PC-3 (cell line): ENCODE results near the gene NXPH2. TPM values are rescaled to one million over a fixed set of nuclear protein-coding genes. Genes with fewer than 3 reads are reported as not detected.
A peak's percentile ranks its signal among the peaks of the same experiment; 100 is the strongest.

Experiments
- ATAC-seq: fragments of 200-7000 bp; cut with Tn5 transposase; 2 replicates; pipeline ENCODE4 v1.9.1; 2020; ENCODE audit warnings: mild to moderate bottlenecking, moderate library complexity
- BruUV-seq: library from RNA; stranded (reverse); fragments of 400-500 nt; replicated peaks from 2 replicates; lab custom pipeline; 2021; lab: Mats Ljungman, UMichigan
- CTCF ChIA-PET: fragments of 300-600 bp; sonication (Branson Sonifier 250); formaldehyde crosslinking; loops from one replicate; lab custom pipeline; 2022; ENCODE audit warnings: antibody characterized with exemption; lab: Charles Lee
- POLR2A ChIA-PET: fragments of 300-600 bp; sonication (Branson Sonifier 250); formaldehyde crosslinking; loops from one replicate; lab custom pipeline; 2022; ENCODE audit warnings: antibody characterized with exemption; ENCODE audit not compliant: unreplicated experiment; lab: Charles Lee
- DNase-seq: peaks from one replicate; pipeline ENCODE4 v3.0.0-alpha.2; 2015
- H2AFZ ChIP-seq: fragments of 300-600 bp; sonication (generic); 2 replicates; pipeline ENCODE4 v1.6.0; 2016; ENCODE audit warnings: antibody characterized with exemption, low read length
- H3F3A ChIP-seq: fragments of 300-600 bp; sonication (generic); one replicate; pipeline ENCODE4 v1.6.0; 2017; ENCODE audit warnings: antibody characterized with exemption, low read length, control low read depth, mild to moderate bottlenecking; ENCODE audit not compliant: unreplicated experiment
- H3K27ac ChIP-seq: fragments of 300-600 bp; sonication (generic); 2 replicates; pipeline ENCODE4 v1.5.1; 2016; ENCODE audit warnings: mild to moderate bottlenecking, low read length
- H3K27me3 ChIP-seq: fragments of 300-600 bp; sonication (generic); 2 replicates; pipeline ENCODE4 v1.6.1; 2016; ENCODE audit warnings: low read length, mixed read lengths
- H3K36me3 ChIP-seq: fragments of 300-600 bp; sonication (generic); 2 replicates; pipeline ENCODE4 v1.6.1; 2016; ENCODE audit warnings: low read depth, mixed run types, low read length, mixed read lengths
- H3K4me1 ChIP-seq: fragments of 300-600 bp; sonication (generic); 2 replicates; pipeline ENCODE4 v1.5.1; 2016; ENCODE audit warnings: low read length; ENCODE audit not compliant: insufficient read depth
- H3K4me2 ChIP-seq: fragments of 300-600 bp; sonication (generic); 2 replicates; pipeline ENCODE4 v1.6.0; 2016; ENCODE audit warnings: low read length
- H3K4me3 ChIP-seq: fragments of 300-600 bp; sonication (generic); 2 replicates; pipeline ENCODE4 v1.5.1; 2016; ENCODE audit warnings: mild to moderate bottlenecking, low read length, mixed read lengths
- H3K79me2 ChIP-seq: fragments of 300-600 bp; sonication (generic); 2 replicates; pipeline ENCODE4 v1.6.1; 2017; ENCODE audit warnings: low read length, mixed read lengths
- H3K9ac ChIP-seq: fragments of 300-600 bp; sonication (generic); 2 replicates; pipeline ENCODE4 v1.6.0; 2016; ENCODE audit warnings: mild to moderate bottlenecking, low read length
- H3K9me2 ChIP-seq: fragments of 300-600 bp; sonication (generic); replicated peaks from 2 replicates; pipeline ENCODE4 v1.6.1; 2016; ENCODE audit warnings: mixed run types, low read length, mixed read lengths
- H3K9me3 ChIP-seq: fragments of 300-600 bp; sonication (generic); 2 replicates; pipeline ENCODE4 v1.6.1; 2016; ENCODE audit warnings: low read length, mixed read lengths
- H4K20me1 ChIP-seq: fragments of 300-600 bp; sonication (generic); 2 replicates; pipeline ENCODE4 v1.6.1; 2016; ENCODE audit warnings: low read length, mixed read lengths
- CTCF ChIP-seq: fragments of 300-600 bp; sonication (generic); conservative IDR thresholded peaks from 2 replicates; pipeline ENCODE4 v1.5.1; 2017; ENCODE audit warnings: antibody characterized with exemption, low read depth, mild to moderate bottlenecking, low read length
- EZH2 ChIP-seq: fragments of 300-600 bp; sonication (generic); IDR thresholded peaks from one replicate; pipeline ENCODE4 v1.6.1; 2017; ENCODE audit warnings: antibody characterized with exemption, mild to moderate bottlenecking, low read length; ENCODE audit not compliant: unreplicated experiment
- EZH2phosphoT487 ChIP-seq: fragments of 300-600 bp; sonication (generic); IDR thresholded peaks from 2 replicates; pipeline ENCODE4 v1.6.1; 2018; ENCODE audit warnings: mild to moderate bottlenecking, antibody characterized with exemption, low read length, borderline replicate concordance
- intact Hi-C: fragments of 100-400 bp; cut with micrococcal nuclease; formaldehyde crosslinking; loops from 2 replicates; pipeline ENCODE4 v1.9.0; 2023
- total RNA-seq: library from RNA; depleted of rRNA; stranded (reverse); fragments of >200 nt; gene quantifications from 2 replicates; pipeline ENCODE4 v1.2.3, GENCODE V29; 2014

The NXPH2 gene
- total RNA-seq, 1 experiment from 2014 or later = not detected

- Histone ChIP-seq H3K4me2 (no peak overlapping the region), H3K27me3 (no peaks in the 10 kb centered on the region), H3K4me1 (no peaks in the 10 kb centered on the region), H4K20me1 (no peaks in the 10 kb centered on the region), H3K4me3 (no peak overlapping the region), H3K9ac (no peak overlapping the region), H3K27ac (no peak overlapping the region), H2AFZ (no peak overlapping the region), H3K79me2 (no peaks in the 10 kb centered on the region), H3K9me3 (no peaks in the 10 kb centered on the region), H3K9me2 (no peaks in the 10 kb centered on the region), H3K36me3 (no peaks in the 10 kb centered on the region), H3F3A (no peaks in the 10 kb centered on the region)
- DNase-seq = no peak
- intact Hi-C loops = no loop called here
- no peak for ATAC-seq
- CTCF ChIA-PET = no interaction called here
- POLR2A ChIA-PET = no interaction called here
- TF ChIP-seq EZH2 = no peak
- TF ChIP-seq EZH2phosphoT487 = no peak
- TF ChIP-seq CTCF = no peak
- BruUV-seq = no TSS peak
Measured at GRCh38 chr2:138818556-138818955, 38.4 kb upstream of the NXPH2 start.

- peak; percentile 42 for DNase-seq
- intact Hi-C loops = no loop called here
Measured at GRCh38 chr2:138814123-138814898, 34.1 kb upstream of the NXPH2 start.

More at GRCh38 chr2:138814123-138814898, 34.1 kb upstream of the NXPH2 start:
- no peaks in the 10 kb centered on the region for H3K9me3 ChIP-seq
- no peaks in the 10 kb centered on the region for H3K36me3 ChIP-seq
- H3K27ac ChIP-seq = no peak overlapping the region
- H3K4me1 ChIP-seq = no peaks in the 10 kb centered on the region
- no peak overlapping the region for H2AFZ ChIP-seq
- ChIA-PET CTCF (interaction anchor here (0.7 to 0.8 kb wide), 2 partner anchors 12 to 13 kb away, joined by 4 to 5 read pairs; no protein-coding TSS in a partner anchor), POLR2A (no interaction called here)
- no peaks in the 10 kb centered on the region for H3F3A ChIP-seq
- ATAC-seq = peak; percentile 51; the same call in 1 of the 2 replicates
- H3K4me3 ChIP-seq = no peak overlapping the region
- no peak overlapping the region for H3K9ac ChIP-seq
- BruUV-seq = no TSS peak
- TF ChIP-seq EZH2phosphoT487 (no peak), CTCF (peak; percentile 59; the same call in 1 of the 2 replicates)
- no peak overlapping the region for H3K4me2 ChIP-seq
- H4K20me1 ChIP-seq = no peaks in the 10 kb centered on the region
- peaks cover 22% of the 10 kb centered on the region; the same call in 1 of the 2 replicates for H3K27me3 ChIP-seq
- no peaks in the 10 kb centered on the region for H3K79me2 ChIP-seq
- no peaks in the 10 kb centered on the region for H3K9me2 ChIP-seq
